SK-N-DZ (cell line): ENCODE measurements around the gene VPS26B.
"Not testable (repeated sequence)": the region's sequence is repeated elsewhere in the genome, so short reads cannot be mapped to it uniquely, and the experiment has no call there.

Experiments
- DNase-seq: peaks from one replicate; pipeline ENCODE4 v3.0.0-alpha.2; 2015; ENCODE audit warnings: low spot score

The VPS26B gene

GRCh38 chr11:134231958-134232659 lies 7.6 kb downstream of the VPS26B start:
- no peak for DNase-seq

GRCh38 chr11:134233729-134234179 lies 9.3 kb downstream of the VPS26B start:
- DNase-seq: no peak

DNA sequence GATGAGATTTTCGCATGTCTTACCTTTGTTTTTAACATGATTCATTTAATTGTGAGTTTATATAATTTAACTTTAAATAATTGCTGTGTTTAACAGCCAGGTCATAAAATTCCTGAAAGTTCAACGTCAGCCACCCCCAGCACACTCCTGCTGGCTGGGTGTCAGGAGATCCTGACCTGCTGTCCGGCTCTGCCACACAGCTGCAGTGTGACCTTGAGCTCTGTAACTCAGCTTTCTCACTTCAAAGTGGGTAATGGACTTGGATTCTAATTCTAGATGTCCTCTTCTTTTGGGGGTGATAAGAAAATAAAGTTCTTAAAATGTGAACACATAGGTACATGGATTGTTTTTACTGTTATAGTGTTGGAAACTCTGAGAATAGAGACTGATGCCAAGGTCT lies 10.9 kb downstream of the VPS26B start:
- no peak for DNase-seq

- no peak for DNase-seq
Measured at GRCh38 chr11:134236834-134237556, 12.5 kb downstream of the VPS26B start.

GRCh38 chr11:134237557-134237922 lies 13.1 kb downstream of the VPS26B start:
- DNase-seq: no peak

DNA sequence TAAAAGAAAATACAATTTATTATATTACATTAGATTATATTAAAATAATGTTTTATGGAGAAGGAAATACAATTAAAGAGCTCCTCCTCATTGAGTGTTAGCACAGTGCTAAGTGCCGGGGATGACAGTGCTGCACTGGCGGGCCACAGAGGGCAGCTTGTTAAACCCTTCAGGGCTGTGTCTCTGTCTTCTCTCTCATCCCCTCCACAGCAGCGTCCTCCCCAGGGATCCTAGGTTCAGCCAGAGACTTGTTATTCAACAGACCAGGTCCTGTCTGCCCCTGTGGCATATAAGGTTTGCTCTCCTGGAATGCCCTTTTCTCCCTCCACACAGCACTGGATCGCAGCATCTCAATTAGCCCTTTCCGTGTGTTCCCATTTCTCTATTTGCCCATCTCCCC lies 14.5 kb downstream of the VPS26B start:
- no peak for DNase-seq

GRCh38 chr11:134240592-134240991 lies 16.1 kb downstream of the VPS26B start:
- no peak for DNase-seq

GRCh38 chr11:134242376-134242775 lies 17.9 kb downstream of the VPS26B start:
- DNase-seq: no peak

GRCh38 chr11:134243913-134244312 lies 19.4 kb downstream of the VPS26B start:
- no peak for DNase-seq

DNA sequence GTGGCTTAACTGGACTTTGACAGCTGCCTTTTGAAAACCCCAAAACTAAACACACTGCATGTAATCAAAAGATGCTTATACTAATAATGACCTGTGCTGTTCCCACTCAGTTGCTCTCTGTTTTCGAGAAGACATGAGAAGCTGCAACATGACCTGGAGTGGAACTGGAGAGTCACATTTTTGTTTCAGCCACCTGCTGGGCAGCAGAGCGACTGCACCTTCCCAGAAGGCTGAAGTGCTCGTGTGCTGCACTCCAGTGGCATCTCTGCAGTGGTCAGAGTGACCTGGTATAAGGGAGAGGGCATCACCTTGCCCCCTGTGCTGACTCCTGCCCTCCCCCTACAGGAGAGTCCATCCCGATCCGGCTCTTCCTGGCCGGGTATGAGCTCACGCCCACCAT lies 20.1 kb downstream of the VPS26B start:
- no peak for DNase-seq

GRCh38 chr11:134245434-134245833 lies 21.0 kb downstream of the VPS26B start:
- DNase-seq: no peak

DNA sequence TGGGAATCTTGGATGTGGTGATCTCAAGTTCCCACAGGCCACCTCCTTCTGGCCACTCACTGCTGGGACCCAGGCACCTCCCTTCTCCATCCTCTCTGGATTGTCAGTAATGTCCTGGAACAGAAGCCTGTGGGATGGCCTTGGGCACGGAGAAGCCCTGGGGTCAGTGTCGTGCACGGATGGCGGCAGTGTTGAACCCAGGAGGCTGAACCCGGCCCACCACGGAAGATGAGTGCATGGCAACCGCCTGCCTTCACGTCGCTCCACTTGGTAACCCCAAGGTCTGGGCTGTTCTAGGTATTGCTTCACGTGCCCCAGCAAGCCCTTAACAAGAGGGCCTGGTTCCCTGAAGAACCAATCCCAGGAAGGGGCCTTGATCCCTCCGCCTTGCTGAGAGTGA lies 21.6 kb downstream of the VPS26B start:
- DNase-seq: no peak

GRCh38 chr11:134246678-134247077 lies 22.2 kb downstream of the VPS26B start:
- no peak for DNase-seq

- no peak for DNase-seq
Measured at GRCh38 chr11:134248910-134249480, 24.5 kb downstream of the VPS26B start.

- no peak for DNase-seq
Measured at GRCh38 chr11:134250246-134250645, 25.8 kb downstream of the VPS26B start.

DNA sequence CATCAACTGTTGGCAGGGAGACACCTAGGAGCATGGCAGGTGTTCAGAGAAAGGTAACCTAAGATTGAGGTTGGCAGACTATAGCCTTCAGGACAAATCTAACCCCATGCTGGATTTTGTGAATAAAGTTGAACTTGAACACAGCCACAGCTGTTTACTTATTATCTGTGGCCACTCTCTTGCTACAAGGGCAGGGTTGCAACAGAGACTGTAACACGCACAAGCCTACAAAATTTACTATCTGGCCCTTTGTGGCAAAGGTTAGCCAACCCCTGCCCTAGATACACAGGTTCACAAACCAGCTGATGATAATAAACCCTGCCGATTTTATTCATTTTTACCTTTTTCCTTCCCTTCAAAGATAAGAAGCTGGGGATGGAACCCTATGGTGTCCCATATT lies 26.2 kb downstream of the VPS26B start:
- DNase-seq: no peak

DNA sequence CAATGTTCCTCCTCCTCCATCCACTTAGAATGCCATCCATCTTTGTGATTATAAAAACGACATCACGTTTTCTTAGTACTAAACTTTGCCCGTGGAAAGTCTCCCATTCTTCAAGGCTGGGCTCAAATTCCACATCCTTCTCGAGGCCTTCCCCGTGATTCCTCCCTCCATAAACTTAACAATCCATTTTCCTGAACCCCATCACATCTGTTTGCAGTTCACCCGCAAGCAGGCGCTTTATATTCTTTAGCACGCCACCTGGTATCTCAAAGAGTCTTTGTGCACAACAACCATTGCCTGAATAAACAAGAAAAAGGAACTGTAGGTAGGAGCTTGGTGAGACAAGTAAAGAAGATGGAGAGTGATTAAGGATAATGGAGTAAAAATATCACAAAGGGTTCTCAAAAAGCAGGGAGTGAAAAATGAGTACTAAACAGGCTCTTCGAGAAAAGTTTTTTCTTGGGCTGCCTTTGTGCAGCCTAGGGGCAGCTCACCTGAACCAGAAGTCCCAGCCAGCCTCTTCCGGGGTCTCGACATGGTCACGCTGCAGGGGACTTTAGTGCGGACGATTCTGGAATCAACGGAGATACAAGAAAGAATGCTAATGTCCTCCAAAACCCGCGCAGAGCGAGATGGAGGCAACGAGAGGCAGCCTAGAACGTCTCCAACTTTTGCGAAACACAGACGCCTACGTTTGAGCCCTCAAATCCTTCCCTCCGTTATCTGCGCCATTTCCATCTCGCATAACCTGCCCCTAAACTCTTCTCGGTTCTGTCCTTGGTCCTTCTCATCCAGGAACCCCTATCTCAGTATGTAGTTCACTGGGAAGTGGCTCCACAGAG lies 28.1 kb downstream of the VPS26B start:
- no peak for DNase-seq

- DNase-seq: peak; percentile 91
Measured at GRCh38 chr11:134253188-134253993, 28.9 kb downstream of the VPS26B start, which contains the start of the genes ACAD8 and THYN1. ACAD8 (plus strand) TSS chr11:134253568; CDS start chr11:134253601, 33 bp downstream. THYN1 (minus strand) TSS chr11:134253352; CDS start chr11:134252882, 470 bp downstream.

- no peak for DNase-seq
Measured at GRCh38 chr11:134254433-134255183, 30.1 kb downstream of the VPS26B start.

DNA sequence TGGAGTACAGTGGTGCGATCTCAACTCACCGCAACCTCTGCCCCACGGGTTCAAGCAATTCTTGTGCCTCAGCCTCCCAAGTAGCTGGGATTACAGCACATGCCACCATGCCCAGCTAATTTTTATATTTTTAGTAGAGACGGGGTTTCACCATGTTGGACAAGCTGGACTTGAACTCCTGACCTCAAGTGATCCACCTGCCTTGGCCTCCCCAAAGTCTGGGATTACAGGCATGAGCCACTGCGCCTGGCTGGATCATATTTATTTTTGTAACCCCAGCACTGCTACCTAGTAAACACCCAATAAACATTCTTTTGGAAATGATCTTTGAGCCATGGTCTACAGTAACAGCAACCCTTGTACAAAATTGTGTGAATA lies 30.7 kb downstream of the VPS26B start:
- DNase-seq: not testable (repeated sequence)
